HEK293 (cell line): ENCODE data around the gene DUSP15.

Source experiments
- CTCF ChIA-PET: fragments of 350-600 bp; formaldehyde crosslinking; extraction: SDS; loops from one replicate; lab custom pipeline; 2021; ENCODE audit warnings: antibody characterized with exemption; lab: Yijun Ruan, JAX
- POLR2A ChIA-PET: fragments of 300-600 bp; formaldehyde crosslinking; extraction: SDS; loops from one replicate; lab custom pipeline; 2020; ENCODE audit warnings: antibody characterized with exemption, inconsistent platforms; lab: Yijun Ruan, JAX
- H3K27ac ChIP-seq: fragments of 200-500 bp; sonication (Bioruptor generic); 2 replicates; pipeline ENCODE4 v1.5.1; 2014; ENCODE audit warnings: low read depth, low read length, control low read depth, inconsistent platforms; ENCODE audit errors: extremely low read depth
- H3K36me3 ChIP-seq, 2 experiments: fragments of 200-500 bp in 1 of 2; sonication (Bioruptor generic) in 1 of 2; 1 replicate in 1 of 2; 2 replicates in 1 of 2; pipeline ENCODE4 v1.5.1; 2014 to 2017; ENCODE audit warnings: inconsistent platforms in 2 of 2, low read length in 2 of 2; ENCODE audit not compliant: control insufficient read depth in 2 of 2, insufficient read depth in 1 of 2
- H3K4me1 ChIP-seq: fragments of 200-500 bp; sonication (Bioruptor generic); 2 replicates; pipeline ENCODE4 v1.5.1; 2014; ENCODE audit warnings: mild to moderate bottlenecking, low read length, inconsistent platforms; ENCODE audit not compliant: control insufficient read depth, insufficient read depth
- H3K4me3 ChIP-seq: 2 replicates; pipeline ENCODE4 v1.5.1; 2011; ENCODE audit warnings: low read depth, mild to moderate bottlenecking, control low read depth, low read length, moderate library complexity
- H3K9me3 ChIP-seq: fragments of 200-500 bp; sonication (Bioruptor generic); 2 replicates; pipeline ENCODE4 v1.5.1; 2014; ENCODE audit warnings: low read depth, low read length, inconsistent platforms; ENCODE audit not compliant: control insufficient read depth, insufficient read depth
- FEZF1 ChIP-seq: fragments of 450-650 bp; formaldehyde crosslinking; IDR thresholded peaks from 2 replicates; pipeline ENCODE4 v1.5.1; 2016; ENCODE audit warnings: missing biosample characterization, missing genetic modification characterization
- PRDM6 ChIP-seq: fragments of 450-650 bp; formaldehyde crosslinking; IDR thresholded peaks from 2 replicates; pipeline ENCODE4 v1.5.1; 2017; ENCODE audit warnings: missing biosample characterization, missing genetic modification characterization
- TRIM28 ChIP-seq: IDR thresholded peaks from 2 replicates; pipeline ENCODE4 v1.6.1; 2011; ENCODE audit warnings: low read length, control low read depth, borderline replicate concordance
- ZBTB26 ChIP-seq: fragments of 450-650 bp; formaldehyde crosslinking; optimal IDR thresholded peaks from 2 replicates; pipeline ENCODE3; 2016; ENCODE audit warnings: missing biosample characterization, mild to moderate bottlenecking, missing genetic modification characterization
- ZNF157 ChIP-seq: fragments of 450-650 bp; formaldehyde crosslinking; IDR thresholded peaks from 2 replicates; pipeline ENCODE4 v1.5.1; 2016; ENCODE audit warnings: missing biosample characterization, missing genetic modification characterization
- ZNF24 ChIP-seq: fragments of 450-650 bp; formaldehyde crosslinking; IDR thresholded peaks from 2 replicates; pipeline ENCODE4 v1.5.1; 2016; ENCODE audit warnings: missing biosample characterization, missing genetic modification characterization
- ZNF341 ChIP-seq: fragments of 450-650 bp; formaldehyde crosslinking; IDR thresholded peaks from 2 replicates; pipeline ENCODE4; 2016; ENCODE audit warnings: low read depth, missing biosample characterization, missing genetic modification characterization
- ZNF433 ChIP-seq: fragments of 450-650 bp; formaldehyde crosslinking; IDR thresholded peaks from 2 replicates; pipeline ENCODE4 v1.5.1; 2016; ENCODE audit warnings: missing biosample characterization, missing genetic modification characterization, low read depth
- ZNF514 ChIP-seq: fragments of 450-650 bp; formaldehyde crosslinking; IDR thresholded peaks from 2 replicates; pipeline ENCODE4 v1.5.1; 2016; ENCODE audit warnings: missing biosample characterization, missing genetic modification characterization
- ZNF518A ChIP-seq: fragments of 450-650 bp; formaldehyde crosslinking; conservative IDR thresholded peaks from 2 replicates; pipeline ENCODE4 v1.5.1; 2016; ENCODE audit warnings: low read depth, missing biosample characterization, missing genetic modification characterization
- ZNF544 ChIP-seq: fragments of 450-650 bp; formaldehyde crosslinking; IDR thresholded peaks from 2 replicates; pipeline ENCODE4 v1.5.0; 2017; ENCODE audit warnings: missing biosample characterization, missing genetic modification characterization
- TF ChIP-seq, protein P1 (sequence below): fragments of 450-650 bp; formaldehyde crosslinking; IDR thresholded peaks from 2 replicates; pipeline ENCODE4 v1.5.1; 2016; ENCODE audit warnings: missing biosample characterization, missing genetic modification characterization
- TF ChIP-seq, protein P2 (sequence below): fragments of 450-650 bp; IDR thresholded peaks from 2 replicates; pipeline ENCODE4 v1.5.1; 2018; ENCODE audit warnings: missing biosample characterization, missing genetic modification characterization

Gene DUSP15

GRCh38 chr20:31914170-31914569 is 43.8 kb upstream of the DUSP15 start:
- CTCF ChIA-PET = interaction anchor here (0.7 kb wide), 1 partner anchor 672 kb away, joined by 3 read pairs; no protein-coding TSS in a partner anchor
- peaks cover 9% of the 10 kb centered on the region for H3K4me1 ChIP-seq
- H3K9me3 ChIP-seq = no peaks in the 10 kb centered on the region
- H3K36me3 ChIP-seq = no peaks in the 10 kb centered on the region
- POLR2A ChIA-PET = no interaction called here
- no peak for TF ChIP-seq ZNF514 (tag by site-specific recombination)
- no peak for TF ChIP-seq ZNF433 (tag by site-specific recombination)
- no peak for TF ChIP-seq FEZF1 (tag by site-specific recombination)
- no peak for TF ChIP-seq ZNF24 (tag by site-specific recombination)
- TF ChIP-seq, protein P1, sequence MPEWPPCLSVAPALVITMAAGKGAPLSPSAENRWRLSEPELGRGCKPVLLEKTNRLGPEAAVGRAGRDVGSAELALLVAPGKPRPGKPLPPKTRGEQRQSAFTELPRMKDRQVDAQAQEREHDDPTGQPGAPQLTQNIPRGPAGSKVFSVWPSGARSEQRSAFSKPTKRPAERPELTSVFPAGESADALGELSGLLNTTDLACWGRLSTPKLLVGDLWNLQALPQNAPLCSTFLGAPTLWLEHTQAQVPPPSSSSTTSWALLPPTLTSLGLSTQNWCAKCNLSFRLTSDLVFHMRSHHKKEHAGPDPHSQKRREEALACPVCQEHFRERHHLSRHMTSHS (tag by site-specific recombination) = no peak
- no peak for TF ChIP-seq ZNF544 (tag by site-specific recombination)
- no peak for TF ChIP-seq ZNF157
- peak; percentile 66 for TF ChIP-seq PRDM6 (tag by site-specific recombination)
- no peak for TF ChIP-seq TRIM28
- TF ChIP-seq, all 188 proteins: peak for 1
- no peak overlapping the region for H3K27ac ChIP-seq
- H3K4me3 ChIP-seq = no peak overlapping the region

GRCh38 chr20:31913431-31914157 is 43.3 kb upstream of the DUSP15 start:
- peaks cover 9% of the 10 kb centered on the region for H3K4me1 ChIP-seq
- CTCF ChIA-PET = interaction anchor here (0.7 to 1.3 kb wide), 3 partner anchors 26 to 673 kb away, joined by 3 to 4 read pairs (median 3); no protein-coding TSS in a partner anchor
- no peaks in the 10 kb centered on the region for H3K36me3 ChIP-seq
- no peaks in the 10 kb centered on the region for H3K9me3 ChIP-seq
- POLR2A ChIA-PET = no interaction called here
- TF ChIP-seq, protein P2, sequence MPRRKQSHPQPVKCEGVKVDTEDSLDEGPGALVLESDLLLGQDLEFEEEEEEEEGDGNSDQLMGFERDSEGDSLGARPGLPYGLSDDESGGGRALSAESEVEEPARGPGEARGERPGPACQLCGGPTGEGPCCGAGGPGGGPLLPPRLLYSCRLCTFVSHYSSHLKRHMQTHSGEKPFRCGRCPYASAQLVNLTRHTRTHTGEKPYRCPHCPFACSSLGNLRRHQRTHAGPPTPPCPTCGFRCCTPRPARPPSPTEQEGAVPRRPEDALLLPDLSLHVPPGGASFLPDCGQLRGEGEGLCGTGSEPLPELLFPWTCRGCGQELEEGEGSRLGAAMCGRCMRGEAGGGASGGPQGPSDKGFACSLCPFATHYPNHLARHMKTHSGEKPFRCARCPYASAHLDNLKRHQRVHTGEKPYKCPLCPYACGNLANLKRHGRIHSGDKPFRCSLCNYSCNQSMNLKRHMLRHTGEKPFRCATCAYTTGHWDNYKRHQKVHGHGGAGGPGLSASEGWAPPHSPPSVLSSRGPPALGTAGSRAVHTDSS = peak; percentile 60
- 0 out of 2 replicates have a peak, but pooled peaks have one; percentile 11 for TF ChIP-seq ZNF341
- TF ChIP-seq ZBTB26 = no peak
- TF ChIP-seq ZNF518A = no peak
- TF ChIP-seq, all 188 proteins: peak for 2
- Histone ChIP-seq H3K27ac (no peak overlapping the region), H3K4me3 (no peak overlapping the region)
